OCI-LY1 (cell line): ENCODE results near the gene WDR59.

ENCODE experiments used
- EZH2 ChIP-seq: fragments of 200-600 bp; sonication (generic), shearing (Covaris generic); IDR thresholded peaks from 2 replicates; pipeline ENCODE4 v1.8.0; 2017; ENCODE audit warnings: borderline replicate concordance, mixed run types, mild to moderate bottlenecking, antibody characterized with exemption, low read length, moderate library complexity, mixed read lengths
- TF ChIP-seq, protein P1 (sequence below): fragments of 200-600 bp; sonication (generic), shearing (Covaris generic); IDR thresholded peaks from 2 replicates; pipeline ENCODE4 v1.5.1; 2017; ENCODE audit warnings: mild to moderate bottlenecking, antibody characterized with exemption, low read length, moderate library complexity, mixed read lengths

DNA sequence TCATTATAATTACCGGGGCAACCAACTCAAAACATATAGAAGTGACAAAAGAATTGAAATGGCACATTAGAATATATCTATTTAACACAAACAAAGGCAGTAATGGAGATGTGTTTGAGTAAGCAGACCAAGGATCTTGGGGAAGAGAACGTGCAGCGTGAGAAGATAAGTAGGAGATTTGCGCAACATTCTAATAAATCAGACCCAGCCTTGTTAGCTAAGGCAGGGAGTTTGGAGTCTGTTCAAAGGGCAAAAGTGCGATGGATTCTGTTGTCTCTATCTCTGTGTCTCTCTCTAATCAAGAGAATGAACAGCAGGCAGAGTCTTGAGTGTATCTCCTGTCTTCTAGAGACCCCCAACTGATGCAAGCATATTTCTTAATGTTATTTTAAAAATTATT, 155.3 kb downstream of the WDR59 start:
- TF ChIP-seq, protein P1, sequence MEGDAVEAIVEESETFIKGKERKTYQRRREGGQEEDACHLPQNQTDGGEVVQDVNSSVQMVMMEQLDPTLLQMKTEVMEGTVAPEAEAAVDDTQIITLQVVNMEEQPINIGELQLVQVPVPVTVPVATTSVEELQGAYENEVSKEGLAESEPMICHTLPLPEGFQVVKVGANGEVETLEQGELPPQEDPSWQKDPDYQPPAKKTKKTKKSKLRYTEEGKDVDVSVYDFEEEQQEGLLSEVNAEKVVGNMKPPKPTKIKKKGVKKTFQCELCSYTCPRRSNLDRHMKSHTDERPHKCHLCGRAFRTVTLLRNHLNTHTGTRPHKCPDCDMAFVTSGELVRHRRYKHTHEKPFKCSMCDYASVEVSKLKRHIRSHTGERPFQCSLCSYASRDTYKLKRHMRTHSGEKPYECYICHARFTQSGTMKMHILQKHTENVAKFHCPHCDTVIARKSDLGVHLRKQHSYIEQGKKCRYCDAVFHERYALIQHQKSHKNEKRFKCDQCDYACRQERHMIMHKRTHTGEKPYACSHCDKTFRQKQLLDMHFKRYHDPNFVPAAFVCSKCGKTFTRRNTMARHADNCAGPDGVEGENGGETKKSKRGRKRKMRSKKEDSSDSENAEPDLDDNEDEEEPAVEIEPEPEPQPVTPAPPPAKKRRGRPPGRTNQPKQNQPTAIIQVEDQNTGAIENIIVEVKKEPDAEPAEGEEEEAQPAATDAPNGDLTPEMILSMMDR = no peak
- TF ChIP-seq EZH2 = no peak
